Measurements from ENCODE around the gene HERC2.

DNA sequence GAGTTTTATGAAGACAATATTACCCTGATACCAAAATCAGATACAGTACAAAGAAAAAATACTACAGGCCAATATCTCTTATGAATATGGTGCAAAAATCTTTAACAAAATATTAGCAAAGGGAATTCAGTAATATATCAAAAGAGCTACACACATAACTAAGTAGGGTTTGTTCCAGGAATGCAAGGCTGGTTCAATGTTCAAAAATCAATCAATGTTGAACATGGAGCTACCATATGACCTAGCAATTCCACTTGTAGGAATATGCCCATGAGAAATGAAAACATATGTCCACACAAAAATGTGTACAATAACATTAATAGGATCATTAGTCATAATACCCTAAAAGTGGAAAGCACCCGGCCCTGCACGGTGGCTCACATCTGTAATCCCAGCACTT, 230.7 kb downstream of the HERC2 start:
- TF ChIP-seq, protein P1, sequence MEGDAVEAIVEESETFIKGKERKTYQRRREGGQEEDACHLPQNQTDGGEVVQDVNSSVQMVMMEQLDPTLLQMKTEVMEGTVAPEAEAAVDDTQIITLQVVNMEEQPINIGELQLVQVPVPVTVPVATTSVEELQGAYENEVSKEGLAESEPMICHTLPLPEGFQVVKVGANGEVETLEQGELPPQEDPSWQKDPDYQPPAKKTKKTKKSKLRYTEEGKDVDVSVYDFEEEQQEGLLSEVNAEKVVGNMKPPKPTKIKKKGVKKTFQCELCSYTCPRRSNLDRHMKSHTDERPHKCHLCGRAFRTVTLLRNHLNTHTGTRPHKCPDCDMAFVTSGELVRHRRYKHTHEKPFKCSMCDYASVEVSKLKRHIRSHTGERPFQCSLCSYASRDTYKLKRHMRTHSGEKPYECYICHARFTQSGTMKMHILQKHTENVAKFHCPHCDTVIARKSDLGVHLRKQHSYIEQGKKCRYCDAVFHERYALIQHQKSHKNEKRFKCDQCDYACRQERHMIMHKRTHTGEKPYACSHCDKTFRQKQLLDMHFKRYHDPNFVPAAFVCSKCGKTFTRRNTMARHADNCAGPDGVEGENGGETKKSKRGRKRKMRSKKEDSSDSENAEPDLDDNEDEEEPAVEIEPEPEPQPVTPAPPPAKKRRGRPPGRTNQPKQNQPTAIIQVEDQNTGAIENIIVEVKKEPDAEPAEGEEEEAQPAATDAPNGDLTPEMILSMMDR (IDR thresholded peaks at IDR 0.05) = no peak
- TF ChIP-seq POLR2A (IDR thresholded peaks at IDR 0.05) = no peak
- TF ChIP-seq EP300 (IDR thresholded peaks at IDR 0.05) = no peak

Measured in ovary (tissue), 3 donors.